Adrenal gland (tissue), 12 donors: ENCODE measurements around the gene GMCL1. TPM values are rescaled to one million over a fixed set of nuclear protein-coding genes. Genes with fewer than 3 reads are reported as not detected.
"Not testable (repeated sequence)": the region's sequence is repeated elsewhere in the genome, so short reads cannot be mapped to it uniquely, and the experiment has no call there.

Experiments used
- DNase-seq, 7 donors: peaks; one replicate each; pipeline ENCODE4 v3.0.0-alpha.2; 2019 to 2020
- H3K27ac ChIP-seq, 5 donors: fragments of 200-600 bp; sonication (generic) in 4 of 5; 1 replicate in 3 of 5; 2 replicates in 2 of 5; pipeline versions ENCODE4 v1.5.1 to v1.8.0; 2016 to 2020; ENCODE audit warnings: mild to moderate bottlenecking in 1 of 5
- H3K27me3 ChIP-seq: fragments of 200-600 bp; 2 replicates; pipeline ENCODE4 v1.8.0; 2021
- H3K36me3 ChIP-seq, 2 donors: fragments of 200-600 bp; replicated peaks in 1 of 2; 1 replicate in 1 of 2; 2 replicates in 1 of 2; pipeline versions ENCODE4 v1.5.1 to v1.8.0; 2018 to 2022
- H3K4me1 ChIP-seq, 2 donors: fragments of 200-600 bp; replicated peaks in 1 of 2; 1 replicate in 1 of 2; 2 replicates in 1 of 2; pipeline versions ENCODE4 v1.5.1 to v1.8.0; 2018 to 2021
- H3K4me3 ChIP-seq, 4 donors: fragments of 200-600 bp; sonication (generic) in 3 of 4; one replicate each; pipeline ENCODE4 v1.5.1; 2016 to 2018
- H3K9me3 ChIP-seq, 3 donors: fragments of 200-600 bp; sonication (generic) in 1 of 3; replicated peaks in 1 of 3; 1 replicate in 2 of 3; 2 replicates in 1 of 3; pipeline versions ENCODE4 v1.5.1 to v1.8.0; 2016 to 2021
- POLR2A ChIP-seq, 2 donors: fragments of 450-650 bp; IDR thresholded peaks; one replicate each; pipeline ENCODE4 v1.6.1; 2017; ENCODE audit warnings: antibody characterized with exemption in 2 of 2, mild to moderate bottlenecking in 2 of 2, moderate library complexity in 1 of 2
- WGBS, 4 donors: extraction: QIAGEN DNeasy Blood & Tissue Kit in 2 of 4; methylation state at CpG; one replicate each; pipeline versions ENCODE4 v1.1.5 to v1.1.7; 2013 to 2017; 5-methylcytosine and 5-hydroxymethylcytosine counted together
- intact Hi-C, 2 donors: fragments of 100-400 bp; cut with DNase I; formaldehyde crosslinking; loops; one replicate each; pipeline versions ENCODE4 v1.14.1 to v1.15.0; 2022 to 2023
- polyA plus RNA-seq, 3 donors: library from polyadenylated mRNA; stranded (reverse); fragments of 200-250 nt in 2 of 3; fragments of 350-450 nt in 1 of 3; fragmentation: Illumina TruSeq in 1 of 3; extraction: RNeasy Lipid Tissue Mini Kit (QIAGEN cat#74804) in 1 of 3; gene quantifications; one replicate each; pipeline ENCODE4 v1.2.3, GENCODE V29; 2013 to 2014
- total RNA-seq, 9 donors: library from RNA; depleted of rRNA in 4 of 9; stranded (reverse); fragments of >200 nt in 4 of 9; fragments of 120-200 nt in 1 of 9; fragmentation: NEBNext Ultra II Directional in 1 of 9; extraction: Animal tissue kit (Norgen Biotek cat#: 25700) in 1 of 9; gene quantifications; one replicate each; pipeline versions ENCODE4 v1.1.0 to v1.2.4, GENCODE V29; 2013 to 2023
- TF ChIP-seq, protein P1 (sequence below), 6 experiments: fragments of 450-650 bp in 4 of 6; fragments of 200-600 bp in 2 of 6; sonication (generic) in 1 of 6; IDR thresholded peaks; 1 replicate in 5 of 6; 2 replicates in 1 of 6; pipeline versions ENCODE4 v1.5.1 to v1.8.0; 2016 to 2021; ENCODE audit warnings: antibody characterized with exemption in 6 of 6, mild to moderate bottlenecking in 2 of 6, moderate library complexity in 1 of 6
- donor health status: healthy with polysubstance abuse.
- donor health status: Bipolar disorder and iron deficiency.
- donor health status: DM: yes; HTN: yes; CAD: no.
- donor health status: DM: no; HTN: no; CAD: no.
- donor health status: DM: no; HTN: no; CAD: no.
- donor health status: DM: yes; HTN: yes; CAD: no.

GMCL1 gene
- total and polyA plus RNA-seq, 12 donors, result 2.8 to 14.9 (median 10.2) TPM

GRCh38 chr2:69828938-69829255 lies 563 bp upstream of the GMCL1 start:
- WGBS, 4 donors, result 4 to 7% (median 6%) methylated on average over 5 to 7 of the region's 7 CpGs
- no peak for TF ChIP-seq POLR2A (IDR thresholded peaks at IDR 0.05)
- TF ChIP-seq, protein P1, sequence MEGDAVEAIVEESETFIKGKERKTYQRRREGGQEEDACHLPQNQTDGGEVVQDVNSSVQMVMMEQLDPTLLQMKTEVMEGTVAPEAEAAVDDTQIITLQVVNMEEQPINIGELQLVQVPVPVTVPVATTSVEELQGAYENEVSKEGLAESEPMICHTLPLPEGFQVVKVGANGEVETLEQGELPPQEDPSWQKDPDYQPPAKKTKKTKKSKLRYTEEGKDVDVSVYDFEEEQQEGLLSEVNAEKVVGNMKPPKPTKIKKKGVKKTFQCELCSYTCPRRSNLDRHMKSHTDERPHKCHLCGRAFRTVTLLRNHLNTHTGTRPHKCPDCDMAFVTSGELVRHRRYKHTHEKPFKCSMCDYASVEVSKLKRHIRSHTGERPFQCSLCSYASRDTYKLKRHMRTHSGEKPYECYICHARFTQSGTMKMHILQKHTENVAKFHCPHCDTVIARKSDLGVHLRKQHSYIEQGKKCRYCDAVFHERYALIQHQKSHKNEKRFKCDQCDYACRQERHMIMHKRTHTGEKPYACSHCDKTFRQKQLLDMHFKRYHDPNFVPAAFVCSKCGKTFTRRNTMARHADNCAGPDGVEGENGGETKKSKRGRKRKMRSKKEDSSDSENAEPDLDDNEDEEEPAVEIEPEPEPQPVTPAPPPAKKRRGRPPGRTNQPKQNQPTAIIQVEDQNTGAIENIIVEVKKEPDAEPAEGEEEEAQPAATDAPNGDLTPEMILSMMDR (IDR thresholded peaks at IDR 0.05), result peak in 1 of 6 experiments; percentile 24
- Histone ChIP-seq H3K27me3 (no peaks in the 10 kb centered on the region), H3K27ac (peak overlapping the region; percentile 80 to 94 (median 84)), H3K36me3 (no peaks in the 10 kb centered on the region), H3K4me1 (peaks cover 3 to 15% of the 10 kb centered on the region in 2 donors), H3K4me3 (peak overlapping the region; percentile 4 to 90 (median 80)), H3K9me3 (no peaks in the 10 kb centered on the region)
- DNase-seq, result no peak
- intact Hi-C loops, result no loop called here

GRCh38 chr2:69830045-69830905 lies 815 bp downstream of the GMCL1 start:
- DNase-seq, result peak in 6 of 7 donors; percentile 22 to 67 (median 36)
- 2 to 3% (median 2%) methylated on average over 30 to 45 of the region's 45 CpGs for WGBS, 4 donors
- TF ChIP-seq, protein P1 (IDR thresholded peaks at IDR 0.05), result no peak
- TF ChIP-seq POLR2A (IDR thresholded peaks at IDR 0.05), result no peak
- H3K27me3 ChIP-seq, result no peaks in the 10 kb centered on the region
- H3K9me3 ChIP-seq, result no peaks in the 10 kb centered on the region
- peak overlapping the region; percentile 1 to 97 (median 86) for H3K4me3 ChIP-seq
- H3K27ac ChIP-seq, result peak overlapping the region in 2 of 5 donors; percentile 90 to 94
- H3K4me1 ChIP-seq, result peaks cover 3 to 15% of the 10 kb centered on the region in 2 donors
- no peaks in the 10 kb centered on the region for H3K36me3 ChIP-seq
- intact Hi-C loops, result no loop called here

GRCh38 chr2:69830906-69831241 lies 1.4 kb downstream of the GMCL1 start:
- intact Hi-C loops, H3K9me3 ChIP-seq, DNase-seq, H3K27ac ChIP-seq, H3K27me3 ChIP-seq, H3K4me3 ChIP-seq, H3K36me3 ChIP-seq: not testable (repeated sequence)
- 90 to 92% (median 90%) methylated on average over 13 of the region's 13 CpGs for WGBS, 4 donors
- peaks cover 3 to 15% of the 10 kb centered on the region in 2 donors for H3K4me1 ChIP-seq

DNA sequence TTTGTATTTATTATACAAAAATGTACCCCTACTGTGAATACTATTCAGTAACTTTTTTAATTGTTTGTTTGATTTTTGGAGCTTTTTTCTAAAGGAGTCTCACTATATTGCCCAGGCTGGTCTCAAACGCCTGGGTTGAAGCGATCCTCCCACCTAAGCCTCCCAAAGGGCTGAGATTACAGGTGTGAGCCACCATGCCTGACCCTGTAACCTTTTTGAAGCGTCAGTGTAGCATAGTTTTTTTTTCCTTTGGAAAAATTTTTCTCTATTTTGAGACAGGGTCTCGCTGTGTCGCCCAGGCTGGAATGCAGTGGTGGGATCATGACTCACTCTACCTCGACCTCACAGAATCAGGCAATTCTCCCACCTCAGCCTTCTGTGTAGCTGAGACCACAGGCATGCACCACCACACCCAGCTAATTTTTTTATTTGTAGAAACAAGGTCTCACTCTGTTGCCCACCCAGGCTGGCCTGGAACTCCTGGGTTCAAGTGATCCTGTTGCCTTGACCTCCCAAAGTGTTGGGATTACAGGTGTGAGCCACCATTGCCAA lies 2.0 kb downstream of the GMCL1 start:
- Histone ChIP-seq H3K27ac (no peak overlapping the region), H3K4me1 (peaks cover 3 to 15% of the 10 kb centered on the region in 2 donors), H3K27me3 (no peaks in the 10 kb centered on the region), H3K9me3 (no peaks in the 10 kb centered on the region), H3K36me3 (no peaks in the 10 kb centered on the region), H3K4me3 (no peak overlapping the region)
- intact Hi-C loops, result no loop called here
- TF ChIP-seq POLR2A (IDR thresholded peaks at IDR 0.05), result no peak
- TF ChIP-seq, protein P1 (IDR thresholded peaks at IDR 0.05), result no peak
- 93 to 97% (median 96%) methylated on average over 6 of the region's 6 CpGs for WGBS, 4 donors
- no peak for DNase-seq
